Astrocyte (in vitro differentiated cells and primary cell): ENCODE data around the gene SMAD3. TPM values are rescaled to one million over a fixed set of nuclear protein-coding genes. Genes with fewer than 3 reads are reported as not detected.

Experiments used
- DNase-seq: peaks from one replicate; pipeline ENCODE4 v3.0.0-alpha.2; 2010; ENCODE audit warnings: low read depth
- FAIRE-seq: peaks from 2 replicates; lab custom pipeline; 2011; peaks lifted over from hg19 to GRCh38; lab: Jason Lieb, UNC
- H2AFZ ChIP-seq: 2 replicates; pipeline ENCODE4 v1.6.0; 2012; ENCODE audit warnings: low read depth, low read length, inconsistent platforms
- H3K27ac ChIP-seq: 2 replicates; pipeline ENCODE4 v1.5.1; 2011; ENCODE audit warnings: low read depth, low read length, inconsistent platforms
- H3K27me3 ChIP-seq: 2 replicates; pipeline ENCODE4 v1.6.0; 2011; ENCODE audit warnings: low read length, inconsistent platforms; ENCODE audit not compliant: insufficient read depth
- H3K36me3 ChIP-seq: 2 replicates; pipeline ENCODE4 v1.5.1; 2011; ENCODE audit warnings: low read length, inconsistent platforms; ENCODE audit not compliant: insufficient read depth
- H3K4me1 ChIP-seq: 2 replicates; pipeline ENCODE4 v1.5.1; 2011; ENCODE audit warnings: low read length, inconsistent platforms; ENCODE audit not compliant: insufficient read depth
- H3K4me2 ChIP-seq: 2 replicates; pipeline ENCODE4 v1.6.0; 2012; ENCODE audit warnings: low read length, inconsistent platforms
- H3K4me3 ChIP-seq: 2 replicates; pipeline ENCODE4 v1.5.1; 2011; ENCODE audit warnings: low read depth, mild to moderate bottlenecking, low read length, inconsistent platforms; ENCODE audit not compliant: insufficient read depth
- H3K79me2 ChIP-seq: 2 replicates; pipeline ENCODE4 v1.6.0; 2012; ENCODE audit warnings: mild to moderate bottlenecking, low read length, inconsistent platforms; ENCODE audit not compliant: insufficient read depth
- H3K9ac ChIP-seq: 2 replicates; pipeline ENCODE4 v1.6.0; 2012; ENCODE audit warnings: mild to moderate bottlenecking, low read length, inconsistent platforms
- H3K9me3 ChIP-seq: 2 replicates; pipeline ENCODE4 v1.5.1; 2012; ENCODE audit warnings: low read depth, mild to moderate bottlenecking, low read length, inconsistent platforms; ENCODE audit not compliant: insufficient read depth
- H4K20me1 ChIP-seq: 2 replicates; pipeline ENCODE4 v1.6.0; 2012; ENCODE audit warnings: low read length, inconsistent platforms; ENCODE audit not compliant: insufficient read depth
- H3K27ac Mint-ChIP-seq: one replicate; pipeline ENCODE4 v1.8.0; 2021; ENCODE audit warnings: mild to moderate bottlenecking, mixed read lengths; ENCODE audit not compliant: unreplicated experiment
- H3K27me3 Mint-ChIP-seq: one replicate; pipeline ENCODE4 v1.8.0; 2021; ENCODE audit warnings: low read depth, mixed read lengths; ENCODE audit not compliant: unreplicated experiment
- H3K36me3 Mint-ChIP-seq: one replicate; pipeline ENCODE4 v1.8.0; 2021; ENCODE audit warnings: low read depth, mixed read lengths; ENCODE audit not compliant: unreplicated experiment
- H3K4me1 Mint-ChIP-seq: one replicate; pipeline ENCODE4 v1.8.0; 2021; ENCODE audit warnings: low read depth, mixed read lengths; ENCODE audit not compliant: unreplicated experiment
- H3K4me3 Mint-ChIP-seq: one replicate; pipeline ENCODE4 v1.8.0; 2021; ENCODE audit warnings: mild to moderate bottlenecking, moderate library complexity, mixed read lengths; ENCODE audit not compliant: unreplicated experiment
- H3K9me3 Mint-ChIP-seq: one replicate; pipeline ENCODE4 v1.8.0; 2021; ENCODE audit warnings: mild to moderate bottlenecking, mixed read lengths; ENCODE audit not compliant: unreplicated experiment
- EZH2 ChIP-seq: IDR thresholded peaks from 2 replicates; pipeline ENCODE4 v1.6.1; 2012; ENCODE audit warnings: mild to moderate bottlenecking, low read length, inconsistent platforms; ENCODE audit not compliant: insufficient read depth
- total RNA-seq: library from RNA; stranded (reverse); gene quantifications from 2 replicates; pipeline ENCODE4 v1.2.1, GENCODE V29; 2021
- TF ChIP-seq, protein P1 (sequence below): IDR thresholded peaks from 2 replicates; pipeline ENCODE4 v1.5.1; 2011; ENCODE audit warnings: low read depth, mild to moderate bottlenecking, inconsistent platforms, low read length, moderate library complexity; ENCODE audit not compliant: insufficient read depth

The SMAD3 gene
- total RNA-seq, 1 donor from 2014 or later: 78.0 TPM

DNA sequence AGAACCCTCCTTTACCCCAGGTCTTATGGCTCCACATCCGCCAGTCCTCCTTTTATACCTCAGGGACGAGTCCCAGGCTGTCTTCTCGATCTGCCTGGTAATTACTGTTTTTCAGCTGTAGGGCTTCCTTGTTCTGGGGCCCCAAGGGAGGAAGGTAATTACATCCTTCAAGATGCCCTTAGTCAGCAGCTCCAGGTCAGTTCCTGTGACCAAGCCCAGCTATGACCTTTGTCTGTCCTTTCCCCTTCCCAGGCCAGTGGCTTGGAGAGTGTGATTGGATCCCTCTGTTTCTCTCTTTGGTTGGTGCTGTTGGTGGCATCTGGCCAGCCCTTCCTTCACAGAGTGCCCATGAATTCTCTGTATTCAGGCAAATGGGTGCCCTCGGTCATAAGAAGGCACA is 96.5 kb downstream of the SMAD3 start:
- H3K27me3 ChIP-seq: no peaks in the 10 kb centered on the region
- H3K79me2 ChIP-seq: peaks cover 69% of the 10 kb centered on the region
- no peak for TF ChIP-seq EZH2
- TF ChIP-seq, protein P1, sequence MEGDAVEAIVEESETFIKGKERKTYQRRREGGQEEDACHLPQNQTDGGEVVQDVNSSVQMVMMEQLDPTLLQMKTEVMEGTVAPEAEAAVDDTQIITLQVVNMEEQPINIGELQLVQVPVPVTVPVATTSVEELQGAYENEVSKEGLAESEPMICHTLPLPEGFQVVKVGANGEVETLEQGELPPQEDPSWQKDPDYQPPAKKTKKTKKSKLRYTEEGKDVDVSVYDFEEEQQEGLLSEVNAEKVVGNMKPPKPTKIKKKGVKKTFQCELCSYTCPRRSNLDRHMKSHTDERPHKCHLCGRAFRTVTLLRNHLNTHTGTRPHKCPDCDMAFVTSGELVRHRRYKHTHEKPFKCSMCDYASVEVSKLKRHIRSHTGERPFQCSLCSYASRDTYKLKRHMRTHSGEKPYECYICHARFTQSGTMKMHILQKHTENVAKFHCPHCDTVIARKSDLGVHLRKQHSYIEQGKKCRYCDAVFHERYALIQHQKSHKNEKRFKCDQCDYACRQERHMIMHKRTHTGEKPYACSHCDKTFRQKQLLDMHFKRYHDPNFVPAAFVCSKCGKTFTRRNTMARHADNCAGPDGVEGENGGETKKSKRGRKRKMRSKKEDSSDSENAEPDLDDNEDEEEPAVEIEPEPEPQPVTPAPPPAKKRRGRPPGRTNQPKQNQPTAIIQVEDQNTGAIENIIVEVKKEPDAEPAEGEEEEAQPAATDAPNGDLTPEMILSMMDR: no peak
- peaks cover 28% of the 10 kb centered on the region for H3K4me1 ChIP-seq
- H3K4me3 ChIP-seq: no peak overlapping the region
- no peaks in the 10 kb centered on the region for H3K9me3 Mint-ChIP-seq
- H3K36me3 ChIP-seq: peaks cover 5% of the 10 kb centered on the region
- H2AFZ ChIP-seq: no peak overlapping the region
- H3K27ac Mint-ChIP-seq: peak overlapping the region; percentile 62
- peaks cover 11% of the 10 kb centered on the region for H3K36me3 Mint-ChIP-seq
- H3K27ac ChIP-seq: no peak overlapping the region
- no peaks in the 10 kb centered on the region for H3K27me3 Mint-ChIP-seq
- peaks cover 21% of the 10 kb centered on the region for H3K4me1 Mint-ChIP-seq
- FAIRE-seq (no peak), DNase-seq (no peak)
- peaks cover 25% of the 10 kb centered on the region for H4K20me1 ChIP-seq
- H3K4me2 ChIP-seq: no peak overlapping the region
- H3K9me3 ChIP-seq: no peaks in the 10 kb centered on the region
- no peak overlapping the region for H3K9ac ChIP-seq
- H3K4me3 Mint-ChIP-seq: no peak overlapping the region

DNA sequence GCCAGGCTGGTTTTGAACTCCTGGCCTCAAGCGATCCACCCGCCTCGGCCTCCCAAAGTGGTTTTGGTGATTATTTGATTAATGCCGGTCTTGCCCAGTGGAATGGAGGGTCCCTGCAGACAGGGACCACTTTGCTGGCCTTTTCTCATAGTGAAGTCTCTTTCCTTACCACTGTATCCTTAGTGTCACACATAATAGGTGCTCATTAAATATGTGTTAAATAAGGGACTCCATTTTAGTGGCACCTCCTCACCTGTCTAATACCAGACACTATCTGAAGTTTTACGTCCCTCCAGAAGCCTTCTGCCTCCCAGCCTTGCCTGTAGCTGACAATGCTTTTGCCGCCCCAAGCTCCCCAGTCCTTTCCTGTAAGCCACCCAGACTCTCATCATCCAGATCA is 97.8 kb downstream of the SMAD3 start:
- Histone ChIP-seq H3K36me3 (peaks cover 8% of the 10 kb centered on the region), H2AFZ (no peak overlapping the region), H3K4me3 (no peak overlapping the region), H3K4me1 (peaks cover 41% of the 10 kb centered on the region), H3K27ac (peak overlapping the region; percentile 8), H3K27me3 (no peaks in the 10 kb centered on the region), H4K20me1 (peaks cover 13% of the 10 kb centered on the region), H3K9ac (no peak overlapping the region), H3K4me2 (no peak overlapping the region), H3K9me3 (no peaks in the 10 kb centered on the region), H3K79me2 (peaks cover 66% of the 10 kb centered on the region)
- Mint-ChIP-seq H3K27ac (no peak overlapping the region), H3K27me3 (no peaks in the 10 kb centered on the region), H3K9me3 (no peaks in the 10 kb centered on the region), H3K4me3 (peak overlapping the region; percentile 11), H3K4me1 (peaks cover 26% of the 10 kb centered on the region), H3K36me3 (peaks cover 21% of the 10 kb centered on the region)
- no peak for FAIRE-seq
- TF ChIP-seq, protein P1: no peak
- no peak for TF ChIP-seq EZH2
- no peak for DNase-seq

DNA sequence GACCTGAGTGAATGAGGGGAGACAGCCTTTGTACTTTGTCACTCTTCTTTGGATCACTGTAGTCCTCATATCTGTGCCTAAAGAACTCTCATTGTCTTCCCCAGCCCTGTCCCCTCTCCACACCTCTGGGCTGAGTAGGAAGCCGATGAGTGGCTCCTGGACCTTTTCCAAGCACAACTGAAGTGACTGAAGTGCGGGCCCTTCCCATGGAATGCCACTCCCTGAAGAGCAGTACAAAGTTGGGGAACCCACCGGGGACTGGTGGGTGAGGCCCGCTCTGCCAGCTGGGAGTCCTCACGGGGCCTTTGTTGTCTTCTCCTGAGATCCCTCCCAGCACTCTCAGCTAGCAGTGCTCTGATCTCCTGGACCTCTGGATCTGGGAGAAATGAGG is 99.0 kb downstream of the SMAD3 start:
- Mint-ChIP-seq H3K27me3 (no peaks in the 10 kb centered on the region), H3K4me3 (no peak overlapping the region), H3K4me1 (peaks cover 32% of the 10 kb centered on the region), H3K9me3 (no peaks in the 10 kb centered on the region), H3K36me3 (peaks cover 28% of the 10 kb centered on the region), H3K27ac (no peak overlapping the region)
- Histone ChIP-seq H3K4me3 (no peak overlapping the region), H3K4me1 (peaks cover 47% of the 10 kb centered on the region), H3K36me3 (peaks cover 8% of the 10 kb centered on the region), H3K9me3 (no peaks in the 10 kb centered on the region), H4K20me1 (peaks cover 12% of the 10 kb centered on the region), H3K4me2 (peak overlapping the region; percentile 74), H3K27ac (peak overlapping the region; percentile 96), H2AFZ (no peak overlapping the region), H3K9ac (peak overlapping the region; percentile 79), H3K27me3 (no peaks in the 10 kb centered on the region), H3K79me2 (peaks cover 60% of the 10 kb centered on the region)
- TF ChIP-seq EZH2: no peak
- TF ChIP-seq, protein P1: no peak
- FAIRE-seq (no peak), DNase-seq (peak; percentile 49)
